HCT116 (cell line): Measurements from ENCODE around the gene GSTO1. TPM values are rescaled to one million over a fixed set of nuclear protein-coding genes. Genes with fewer than 3 reads are reported as not detected.

Experiments
- ATAC-seq: fragments of 200-7000 bp; cut with Tn5 transposase; 2 replicates; pipeline ENCODE4 v1.9.1; 2020; ENCODE audit warnings: mild to moderate bottlenecking, moderate library complexity
- BruUV-seq: library from RNA; stranded (reverse); fragments of 400-500 nt; replicated peaks from 2 replicates; lab custom pipeline; 2021; lab: Mats Ljungman, UMichigan
- CTCF ChIA-PET: fragments of 300-600 bp; sonication (Branson Sonifier 250); formaldehyde crosslinking; loops from one replicate; lab custom pipeline; 2021; ENCODE audit warnings: antibody characterized with exemption; lab: Charles Lee
- POLR2A ChIA-PET: fragments of 300-600, 350-600 bp; sonication (Branson Sonifier 250); formaldehyde crosslinking; loops from one replicate; lab custom pipeline; 2021; ENCODE audit warnings: antibody characterized with exemption; lab: Charles Lee
- RAD21 ChIA-PET, 2 experiments: fragments of 300-600 bp; sonication (Branson Sonifier 250); formaldehyde crosslinking; loops; one replicate each; lab custom pipeline; 2023; ENCODE audit warnings: low total read pairs in 2 of 2; ENCODE audit not compliant: uncharacterized antibody in 2 of 2, unreplicated experiment in 2 of 2, low non-redundant PET in 1 of 2; lab: Charles Lee
- DNase-seq: peaks from one replicate; pipeline ENCODE4 v3.0.0-alpha.2; 2010; ENCODE audit warnings: low read depth, low spot score
- H2AFZ ChIP-seq: fragments of 200-600 bp; shearing (Covaris generic), sonication (generic); 2 replicates; pipeline ENCODE4 v1.6.1; 2017; ENCODE audit warnings: low read depth, mixed run types, mixed read lengths, antibody characterized with exemption, low read length; ENCODE audit not compliant: poor library complexity, severe bottlenecking
- H3K27ac ChIP-seq: 2 replicates; pipeline ENCODE4 v1.5.1; 2012; ENCODE audit warnings: low read depth, low read length
- H3K27me3 ChIP-seq: fragments of 200-600 bp; sonication (generic); 2 replicates; pipeline ENCODE4 v1.6.1; 2016; ENCODE audit warnings: mixed run types, low read length, mixed read lengths; ENCODE audit not compliant: insufficient read depth
- H3K36me3 ChIP-seq, 2 experiments: fragments of 200-500 bp in 1 of 2; fragments of 200-600 bp in 1 of 2; sonication (Bioruptor generic) in 1 of 2; sonication (generic) in 1 of 2; 2 replicates each; pipeline versions ENCODE4 v1.5.1 to v1.6.1; 2014 to 2016; ENCODE audit warnings: low read length in 2 of 2, inconsistent platforms in 1 of 2, mixed read lengths in 1 of 2, mixed run types in 1 of 2; ENCODE audit not compliant: insufficient read depth in 2 of 2, control insufficient read depth in 1 of 2
- H3K4me1 ChIP-seq, 2 experiments: fragments of 200-600 bp in 1 of 2; sonication (generic) in 1 of 2; 2 replicates each; pipeline versions ENCODE4 v1.5.1 to v1.6.1; 2012 to 2017; ENCODE audit warnings: low read length in 2 of 2, inconsistent platforms in 1 of 2, mild to moderate bottlenecking in 1 of 2, mixed read lengths in 1 of 2, mixed run types in 1 of 2, moderate library complexity in 1 of 2; ENCODE audit not compliant: insufficient read depth in 2 of 2, control insufficient read depth in 1 of 2
- H3K4me2 ChIP-seq: fragments of 200-600 bp; sonication (generic); 2 replicates; pipeline ENCODE4 v1.6.1; 2017; ENCODE audit warnings: mixed run types, low read length, mixed read lengths
- H3K4me3 ChIP-seq, 2 experiments: fragments of 200-600 bp in 1 of 2; sonication (generic) in 1 of 2; replicated peaks in 1 of 2; 2 replicates each; pipeline ENCODE4 v1.5.1; 2011 to 2016; ENCODE audit warnings: low read length in 2 of 2, control low read depth in 1 of 2, low read depth in 1 of 2, mild to moderate bottlenecking in 1 of 2, mixed read lengths in 1 of 2, mixed run types in 1 of 2
- H3K79me2 ChIP-seq: fragments of 200-600 bp; sonication (generic); 2 replicates; pipeline ENCODE4 v1.6.1; 2017; ENCODE audit warnings: mild to moderate bottlenecking, mixed run types, low read length, moderate library complexity, mixed read lengths; ENCODE audit not compliant: insufficient read depth
- H3K9ac ChIP-seq: fragments of 200-600 bp; sonication (generic); 2 replicates; pipeline ENCODE4 v1.6.1; 2016; ENCODE audit warnings: low read length, mixed read lengths
- H3K9me2 ChIP-seq: fragments of 200-600 bp; sonication (generic), shearing (Covaris generic); 2 replicates; pipeline ENCODE4 v1.6.1; 2017; ENCODE audit warnings: mixed run types, mild to moderate bottlenecking, moderate library complexity; ENCODE audit not compliant: insufficient read depth
- H3K9me3 ChIP-seq, 2 experiments: fragments of 200-500 bp in 1 of 2; fragments of 200-600 bp in 1 of 2; sonication (Bioruptor generic) in 1 of 2; sonication (generic) in 1 of 2; 2 replicates each; pipeline ENCODE4 v1.6.1; 2014 to 2017; ENCODE audit warnings: low read length in 2 of 2, mixed read lengths in 2 of 2, inconsistent platforms in 1 of 2, low read depth in 1 of 2, mild to moderate bottlenecking in 1 of 2, mixed run types in 1 of 2, moderate library complexity in 1 of 2; ENCODE audit not compliant: control insufficient read depth in 1 of 2, insufficient read depth in 1 of 2
- H4K20me1 ChIP-seq: fragments of 200-600 bp; sonication (generic), shearing (Covaris generic); 2 replicates; pipeline ENCODE4 v1.6.1; 2017; ENCODE audit warnings: mixed run types, mild to moderate bottlenecking, moderate library complexity; ENCODE audit not compliant: insufficient read depth
- ATF3 ChIP-seq: IDR thresholded peaks from 2 replicates; pipeline ENCODE4 v1.6.1; 2012
- CTCF ChIP-seq, 3 experiments: fragments of 200-600 bp in 1 of 3; sonication (generic) in 1 of 3; IDR thresholded peaks in 2 of 3; conservative IDR thresholded peaks in 1 of 3; 2 replicates each; pipeline ENCODE4 v1.5.1; 2012 to 2017; ENCODE audit warnings: low read depth in 2 of 3, low read length in 2 of 3, antibody characterized with exemption in 1 of 3, borderline replicate concordance in 1 of 3, control low read depth in 1 of 3, mild to moderate bottlenecking in 1 of 3, mixed read lengths in 1 of 3, mixed run types in 1 of 3, moderate library complexity in 1 of 3; ENCODE audit not compliant: insufficient read depth in 1 of 3
- EZH2 ChIP-seq: fragments of 200-600 bp; sonication (generic); IDR thresholded peaks from 2 replicates; pipeline ENCODE4 v1.6.1; 2017; ENCODE audit warnings: antibody characterized with exemption, mixed run types
- FOSL1 ChIP-seq: IDR thresholded peaks from 2 replicates; pipeline ENCODE4 v1.6.1; 2012; ENCODE audit warnings: low read depth
- JUND ChIP-seq: IDR thresholded peaks from 2 replicates; pipeline ENCODE4 v1.6.1; 2012
- POLR2A ChIP-seq: IDR thresholded peaks from 2 replicates; pipeline ENCODE4 v1.7.0; 2011; ENCODE audit warnings: borderline replicate concordance; ENCODE audit not compliant: insufficient read depth, insufficient read length; ENCODE audit errors: extremely low read depth
- POLR2AphosphoS5 ChIP-seq: IDR thresholded peaks from 2 replicates; pipeline ENCODE4 v1.6.1; 2011; ENCODE audit warnings: mild to moderate bottlenecking, low read depth, low read length, moderate library complexity
- RAD21 ChIP-seq: IDR thresholded peaks from 2 replicates; pipeline ENCODE4 v1.6.1; 2012; ENCODE audit warnings: low read depth, mild to moderate bottlenecking
- REST ChIP-seq: IDR thresholded peaks from 2 replicates; pipeline ENCODE4 v1.6.1; 2012; ENCODE audit warnings: low read depth
- SP1 ChIP-seq: IDR thresholded peaks from 2 replicates; pipeline ENCODE4 v1.6.1; 2012; ENCODE audit warnings: low read depth
- SRF ChIP-seq: IDR thresholded peaks from 2 replicates; pipeline ENCODE4 v1.6.1; 2012; ENCODE audit warnings: low read depth
- TCF7L2 ChIP-seq: IDR thresholded peaks from 2 replicates; pipeline ENCODE4 v1.7.0; 2011; ENCODE audit warnings: borderline replicate concordance, inconsistent platforms; ENCODE audit not compliant: insufficient read depth, insufficient read length; ENCODE audit errors: extremely low read depth
- intact Hi-C: fragments of 100-400 bp; cut with micrococcal nuclease; formaldehyde crosslinking; loops from 2 replicates; pipeline ENCODE4 v1.10.0; 2022
- total RNA-seq: library from RNA; stranded (reverse); gene quantifications from one replicate; pipeline ENCODE4 v1.2.1, GENCODE V29; 2021; ENCODE audit not compliant: unreplicated experiment
- TF ChIP-seq, protein P1 (sequence below): IDR thresholded peaks from 2 replicates; pipeline ENCODE4 v1.6.1; 2011; ENCODE audit warnings: mild to moderate bottlenecking, low read length, moderate library complexity; ENCODE audit not compliant: insufficient replicate concordance; ENCODE audit errors: extremely low read depth

GSTO1 gene
- total RNA-seq, 1 experiment from 2014 or later, result 179 TPM

DNA sequence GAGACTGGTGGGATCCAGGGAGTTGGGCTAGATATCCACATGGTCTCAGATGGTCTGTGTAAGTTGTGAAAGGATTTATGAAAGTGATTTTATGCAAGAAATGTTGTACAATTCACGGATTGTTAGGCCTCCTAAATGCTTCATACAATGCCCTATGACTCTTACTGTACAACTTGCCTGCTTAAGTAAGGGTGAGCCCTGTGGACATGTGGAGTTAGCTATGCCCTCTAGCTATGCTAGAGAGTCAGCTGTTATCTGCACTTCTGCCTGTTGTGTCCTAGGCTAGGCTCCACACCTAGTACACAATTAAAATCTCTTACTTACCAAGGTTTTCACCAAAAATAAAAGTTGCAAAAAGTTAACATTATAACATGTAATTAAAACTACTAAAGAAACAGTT is 20.9 kb upstream of the GSTO1 start:
- Histone ChIP-seq H3K4me1 (peaks cover 5 to 15% of the 10 kb centered on the region in 2 experiments; a peak in 3 of 4 replicates), H3K9me2 (no peaks in the 10 kb centered on the region), H3K79me2 (no peaks in the 10 kb centered on the region), H3K4me3 (no peak overlapping the region), H3K9me3 (no peaks in the 10 kb centered on the region), H3K27me3 (no peaks in the 10 kb centered on the region), H3K4me2 (no peak overlapping the region), H3K9ac (no peak overlapping the region), H3K27ac (no peak overlapping the region), H4K20me1 (no peaks in the 10 kb centered on the region), H2AFZ (no peak overlapping the region), H3K36me3 (no peaks in the 10 kb centered on the region)
- no peak for ATAC-seq
- no peak for TF ChIP-seq ATF3
- TF ChIP-seq POLR2A, result no peak
- no peak for TF ChIP-seq SRF
- no peak for TF ChIP-seq RAD21
- TF ChIP-seq FOSL1, result no peak
- TF ChIP-seq POLR2AphosphoS5, result no peak
- POLR2A ChIA-PET, result no interaction called here
- no peak for DNase-seq
- BruUV-seq, result no TSS peak
- RAD21 ChIA-PET, result no interaction called here
- intact Hi-C loops, result no loop called here
- CTCF ChIA-PET, result interaction anchor here (0.5 kb wide), 1 partner anchor 76 kb away, joined by 3 read pairs; no protein-coding TSS in a partner anchor

- H3K27me3 ChIP-seq, result no peaks in the 10 kb centered on the region
- no peaks in the 10 kb centered on the region for H3K9me2 ChIP-seq
- DNase-seq, result no peak
- H2AFZ ChIP-seq, result no peak overlapping the region
- ATAC-seq, result no peak
- no peak overlapping the region for H3K27ac ChIP-seq
- peaks cover 5 to 15% of the 10 kb centered on the region in 2 experiments; a peak in 3 of 4 replicates for H3K4me1 ChIP-seq
- no TSS peak for BruUV-seq
- ChIA-PET POLR2A (interaction anchor here (1.5 kb wide), 1 partner anchor 34 kb away, joined by 4 read pairs; the partner anchor contains the start of gene GSTO2), CTCF (no interaction called here), RAD21 (no interaction called here)
- no peak overlapping the region for H3K4me2 ChIP-seq
- H4K20me1 ChIP-seq, result no peaks in the 10 kb centered on the region
- H3K9ac ChIP-seq, result no peak overlapping the region
- no peak overlapping the region for H3K4me3 ChIP-seq
- H3K36me3 ChIP-seq, result no peaks in the 10 kb centered on the region
- intact Hi-C loops, result no loop called here
- H3K9me3 ChIP-seq, result no peaks in the 10 kb centered on the region
- H3K79me2 ChIP-seq, result no peaks in the 10 kb centered on the region
- TF ChIP-seq CTCF (IDR thresholded peaks at IDR 0.05 in 2 of 3, conservative IDR thresholded peaks at IDR 0.05 in 1 of 3; ENCODE audit: borderline replicate concordance in 1 of 3, insufficient read depth in 1 of 3, low read depth in 2 of 3, low read length in 2 of 3), result no peak
- no peak for TF ChIP-seq JUND
- no peak for TF ChIP-seq REST
- TF ChIP-seq TCF7L2, result no peak
- no peak for TF ChIP-seq RAD21
- no peak for TF ChIP-seq SP1
- TF ChIP-seq, protein P1, sequence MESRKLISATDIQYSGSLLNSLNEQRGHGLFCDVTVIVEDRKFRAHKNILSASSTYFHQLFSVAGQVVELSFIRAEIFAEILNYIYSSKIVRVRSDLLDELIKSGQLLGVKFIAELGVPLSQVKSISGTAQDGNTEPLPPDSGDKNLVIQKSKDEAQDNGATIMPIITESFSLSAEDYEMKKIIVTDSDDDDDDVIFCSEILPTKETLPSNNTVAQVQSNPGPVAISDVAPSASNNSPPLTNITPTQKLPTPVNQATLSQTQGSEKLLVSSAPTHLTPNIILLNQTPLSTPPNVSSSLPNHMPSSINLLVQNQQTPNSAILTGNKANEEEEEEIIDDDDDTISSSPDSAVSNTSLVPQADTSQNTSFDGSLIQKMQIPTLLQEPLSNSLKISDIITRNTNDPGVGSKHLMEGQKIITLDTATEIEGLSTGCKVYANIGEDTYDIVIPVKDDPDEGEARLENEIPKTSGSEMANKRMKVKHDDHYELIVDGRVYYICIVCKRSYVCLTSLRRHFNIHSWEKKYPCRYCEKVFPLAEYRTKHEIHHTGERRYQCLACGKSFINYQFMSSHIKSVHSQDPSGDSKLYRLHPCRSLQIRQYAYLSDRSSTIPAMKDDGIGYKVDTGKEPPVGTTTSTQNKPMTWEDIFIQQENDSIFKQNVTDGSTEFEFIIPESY, result no peak
- no peak for TF ChIP-seq EZH2
- no peak for TF ChIP-seq POLR2AphosphoS5
Observed at GRCh38 chr10:104234934-104235333, 19.8 kb upstream of the GSTO1 start.
